Parathyroid adenoma (tissue), 2 donors: ENCODE data around the gene ALCAM.
A peak's percentile ranks its signal among the peaks of the same experiment; 100 is the strongest.

Source experiments
- H2AFZ ChIP-seq: fragments of 300-600 bp; sonication (generic); one replicate; pipeline ENCODE4 v1.7.0; 2017; ENCODE audit warnings: antibody characterized with exemption, mild to moderate bottlenecking
- H3K27ac ChIP-seq: fragments of 300-600 bp; sonication (generic); one replicate; pipeline ENCODE4 v1.7.0; 2017
- H3K27me3 ChIP-seq: fragments of 300-600 bp; sonication (generic); one replicate; pipeline ENCODE4 v1.7.0; 2017; ENCODE audit warnings: low read length; ENCODE audit not compliant: control insufficient read depth, insufficient read depth
- H3K36me3 ChIP-seq: fragments of 300-600 bp; sonication (generic); one replicate; pipeline ENCODE4 v1.7.0; 2017; ENCODE audit warnings: low read length; ENCODE audit not compliant: control insufficient read depth, insufficient read depth
- H3K4me1 ChIP-seq: fragments of 300-600 bp; sonication (generic); one replicate; pipeline ENCODE4 v1.7.0; 2017; ENCODE audit warnings: control low read depth
- H3K4me2 ChIP-seq: fragments of 300-600 bp; sonication (generic); one replicate; pipeline ENCODE4 v1.7.0; 2017; ENCODE audit warnings: low read length
- H3K4me3 ChIP-seq: fragments of 300-600 bp; sonication (generic); one replicate; pipeline ENCODE4 v1.7.0; 2017; ENCODE audit warnings: low read depth, low read length
- H3K79me2 ChIP-seq: fragments of 300-600 bp; sonication (generic); one replicate; pipeline ENCODE4 v1.7.0; 2017; ENCODE audit warnings: control low read depth
- H3K9ac ChIP-seq: fragments of 300-600 bp; sonication (generic); one replicate; pipeline ENCODE4 v1.7.0; 2017; ENCODE audit warnings: mild to moderate bottlenecking
- H3K9me3 ChIP-seq: fragments of 300-600 bp; sonication (generic); one replicate; pipeline ENCODE4 v1.7.0; 2017; ENCODE audit warnings: low read length; ENCODE audit not compliant: control insufficient read depth
- TF ChIP-seq, protein P1 (sequence below): fragments of 300-600 bp; sonication (generic); IDR thresholded peaks from one replicate; pipeline ENCODE4 v1.7.0; 2017; ENCODE audit warnings: antibody characterized with exemption, mild to moderate bottlenecking
- donor health status: primary hyperparathyroidism.

The ALCAM gene

DNA sequence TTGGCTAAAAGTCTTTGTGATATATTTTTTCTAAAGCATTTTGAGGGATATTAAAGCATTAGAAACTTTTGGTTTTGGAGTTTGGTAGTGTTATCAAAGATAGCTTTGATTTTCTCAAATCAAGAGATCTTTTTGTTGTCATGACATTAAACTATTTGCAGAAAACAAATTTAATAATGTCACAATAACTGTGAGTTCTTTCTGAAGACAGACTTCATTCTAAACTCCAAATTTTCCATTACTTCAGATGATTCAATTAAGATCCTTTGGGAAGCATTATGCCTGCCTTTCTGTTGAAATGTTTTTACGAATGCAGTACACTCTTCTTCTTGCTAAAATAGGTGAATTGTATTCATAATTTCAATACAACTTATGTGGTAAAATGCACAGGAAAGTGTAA, 145.4 kb downstream of the ALCAM start:
- H2AFZ ChIP-seq: no peak overlapping the region
- H3K9ac ChIP-seq: no peak overlapping the region
- H3K4me3 ChIP-seq: no peak overlapping the region
- TF ChIP-seq, protein P1, sequence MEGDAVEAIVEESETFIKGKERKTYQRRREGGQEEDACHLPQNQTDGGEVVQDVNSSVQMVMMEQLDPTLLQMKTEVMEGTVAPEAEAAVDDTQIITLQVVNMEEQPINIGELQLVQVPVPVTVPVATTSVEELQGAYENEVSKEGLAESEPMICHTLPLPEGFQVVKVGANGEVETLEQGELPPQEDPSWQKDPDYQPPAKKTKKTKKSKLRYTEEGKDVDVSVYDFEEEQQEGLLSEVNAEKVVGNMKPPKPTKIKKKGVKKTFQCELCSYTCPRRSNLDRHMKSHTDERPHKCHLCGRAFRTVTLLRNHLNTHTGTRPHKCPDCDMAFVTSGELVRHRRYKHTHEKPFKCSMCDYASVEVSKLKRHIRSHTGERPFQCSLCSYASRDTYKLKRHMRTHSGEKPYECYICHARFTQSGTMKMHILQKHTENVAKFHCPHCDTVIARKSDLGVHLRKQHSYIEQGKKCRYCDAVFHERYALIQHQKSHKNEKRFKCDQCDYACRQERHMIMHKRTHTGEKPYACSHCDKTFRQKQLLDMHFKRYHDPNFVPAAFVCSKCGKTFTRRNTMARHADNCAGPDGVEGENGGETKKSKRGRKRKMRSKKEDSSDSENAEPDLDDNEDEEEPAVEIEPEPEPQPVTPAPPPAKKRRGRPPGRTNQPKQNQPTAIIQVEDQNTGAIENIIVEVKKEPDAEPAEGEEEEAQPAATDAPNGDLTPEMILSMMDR: no peak
- no peaks in the 10 kb centered on the region for H3K36me3 ChIP-seq
- H3K4me2 ChIP-seq: no peak overlapping the region
- peaks cover 22% of the 10 kb centered on the region for H3K79me2 ChIP-seq
- H3K27me3 ChIP-seq: no peaks in the 10 kb centered on the region
- H3K27ac ChIP-seq: no peak overlapping the region
- peaks cover 22% of the 10 kb centered on the region for H3K4me1 ChIP-seq
- no peaks in the 10 kb centered on the region for H3K9me3 ChIP-seq

DNA sequence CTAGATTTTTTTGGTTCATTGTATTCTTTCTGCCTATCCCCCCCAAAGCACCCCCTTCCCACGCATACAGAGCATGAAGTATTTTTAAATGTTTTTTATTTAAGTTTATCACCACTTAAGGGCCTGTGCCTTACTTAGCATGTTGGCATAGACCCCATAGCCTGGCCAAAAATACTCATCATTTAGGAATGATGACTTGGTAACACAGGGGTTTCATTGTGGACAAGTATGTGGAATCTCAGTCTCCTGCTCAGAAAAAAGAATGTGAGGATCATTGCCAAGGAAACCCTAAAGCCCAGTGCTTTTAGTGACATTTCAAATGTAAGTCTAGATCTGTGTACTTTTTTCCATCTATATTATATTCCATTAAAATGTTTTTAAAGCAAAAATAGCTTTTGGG, 146.3 kb downstream of the ALCAM start:
- H3K36me3 ChIP-seq: no peaks in the 10 kb centered on the region
- H2AFZ ChIP-seq: no peak overlapping the region
- H3K9me3 ChIP-seq: no peaks in the 10 kb centered on the region
- TF ChIP-seq, protein P1: no peak
- H3K27ac ChIP-seq: no peak overlapping the region
- no peak overlapping the region for H3K4me2 ChIP-seq
- H3K9ac ChIP-seq: no peak overlapping the region
- peaks cover 22% of the 10 kb centered on the region for H3K4me1 ChIP-seq
- no peaks in the 10 kb centered on the region for H3K27me3 ChIP-seq
- H3K4me3 ChIP-seq: no peak overlapping the region
- H3K79me2 ChIP-seq: peaks cover 15% of the 10 kb centered on the region

DNA sequence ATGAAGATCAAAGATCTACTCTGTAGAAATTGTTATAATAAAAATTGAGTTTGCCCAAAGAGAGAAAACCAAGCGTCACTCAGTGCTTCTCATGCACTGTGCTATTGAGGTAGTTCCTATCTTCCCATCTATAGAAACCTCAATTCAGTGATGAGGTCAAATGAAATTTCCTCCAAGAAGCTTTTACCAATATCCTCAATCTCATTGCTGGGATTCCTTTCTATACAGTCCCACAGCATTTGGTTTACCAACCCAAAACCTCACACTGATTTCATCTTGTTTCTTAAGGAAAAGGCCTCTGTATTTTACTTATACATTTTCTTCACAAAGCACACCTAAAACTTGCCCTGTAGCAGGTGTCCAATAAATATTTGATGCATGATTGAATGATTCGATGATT, 147.2 kb downstream of the ALCAM start:
- H2AFZ ChIP-seq: no peak overlapping the region
- TF ChIP-seq, protein P1: no peak
- no peak overlapping the region for H3K27ac ChIP-seq
- no peaks in the 10 kb centered on the region for H3K9me3 ChIP-seq
- peaks cover 20% of the 10 kb centered on the region for H3K4me1 ChIP-seq
- peaks cover 12% of the 10 kb centered on the region for H3K79me2 ChIP-seq
- H3K27me3 ChIP-seq: no peaks in the 10 kb centered on the region
- no peaks in the 10 kb centered on the region for H3K36me3 ChIP-seq
- no peak overlapping the region for H3K4me3 ChIP-seq
- no peak overlapping the region for H3K9ac ChIP-seq
- no peak overlapping the region for H3K4me2 ChIP-seq

DNA sequence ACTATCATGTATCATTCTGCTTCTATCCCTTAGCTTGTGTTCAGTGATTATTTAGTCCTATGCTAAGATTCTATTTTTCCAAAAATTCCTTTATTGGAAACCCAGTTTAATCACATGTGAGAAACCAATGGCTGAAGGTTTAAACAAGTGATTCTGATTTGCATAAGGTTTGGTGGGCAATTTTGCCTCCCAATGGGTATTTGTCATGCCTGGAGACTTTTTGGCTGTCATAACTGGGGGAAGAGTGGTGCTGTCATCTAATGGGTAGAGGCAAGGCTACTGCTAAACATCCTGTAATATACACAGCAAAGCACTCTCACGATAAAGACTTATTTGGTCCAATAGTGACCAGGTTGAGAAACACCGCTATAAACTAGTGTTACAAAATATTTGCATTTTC, 148.7 kb downstream of the ALCAM start:
- no peak overlapping the region for H3K9ac ChIP-seq
- H3K27me3 ChIP-seq: no peaks in the 10 kb centered on the region
- no peaks in the 10 kb centered on the region for H3K36me3 ChIP-seq
- no peaks in the 10 kb centered on the region for H3K9me3 ChIP-seq
- peaks cover 10% of the 10 kb centered on the region for H3K79me2 ChIP-seq
- H3K4me1 ChIP-seq: peaks cover 11% of the 10 kb centered on the region
- no peak overlapping the region for H3K4me2 ChIP-seq
- TF ChIP-seq, protein P1: no peak
- no peak overlapping the region for H3K4me3 ChIP-seq
- H3K27ac ChIP-seq: no peak overlapping the region
- no peak overlapping the region for H2AFZ ChIP-seq

DNA sequence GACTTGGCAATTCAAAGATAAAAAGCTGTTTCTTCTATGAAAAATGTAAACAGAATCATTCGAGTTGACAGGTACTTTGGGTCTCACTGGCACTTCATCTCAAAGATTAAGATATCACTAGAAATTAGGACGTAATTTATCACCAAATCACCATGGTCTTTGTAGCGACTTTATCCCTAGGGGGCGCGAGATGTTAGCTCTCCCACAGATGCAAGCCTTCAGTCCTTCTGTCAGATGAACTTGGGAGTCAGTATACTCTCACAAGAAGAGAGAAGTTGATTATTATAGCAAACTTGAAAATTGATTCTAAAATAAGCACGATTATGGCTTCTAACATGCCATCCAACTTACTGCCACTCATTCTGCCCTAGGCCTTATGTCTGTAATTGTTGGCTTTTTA, 150.3 kb downstream of the ALCAM start:
- H3K27me3 ChIP-seq: no peaks in the 10 kb centered on the region
- H3K27ac ChIP-seq: peak overlapping the region; percentile 15
- no peaks in the 10 kb centered on the region for H3K9me3 ChIP-seq
- TF ChIP-seq, protein P1: no peak
- no peak overlapping the region for H3K9ac ChIP-seq
- no peak overlapping the region for H3K4me3 ChIP-seq
- no peaks in the 10 kb centered on the region for H3K36me3 ChIP-seq
- H3K4me2 ChIP-seq: no peak overlapping the region
- H3K79me2 ChIP-seq: peaks cover 19% of the 10 kb centered on the region
- no peak overlapping the region for H2AFZ ChIP-seq
- H3K4me1 ChIP-seq: peaks cover 9% of the 10 kb centered on the region
